Measurements from ENCODE around the gene PALD1.

- TF ChIP-seq POLR2A (IDR thresholded peaks at IDR 0.05; ENCODE audit: low read depth, low read length) = no peak
- no peak for TF ChIP-seq POLR2AphosphoS5 (IDR thresholded peaks at IDR 0.05; ENCODE audit: low read depth, low read length)
These were observed 89.0 kb downstream of the PALD1 start for GRCh38 chr10:70567603-70568002.

Data from GM12892 (cell line).